Measurements from ENCODE around the gene OTX2. TPM values are rescaled to one million over a fixed set of nuclear protein-coding genes. Genes with fewer than 3 reads are reported as not detected.

Gene OTX2
- total RNA-seq, 1 experiment from 2014 or later = 30.1 TPM

GRCh38 chr14:56760164-56760914 is 49.9 kb downstream of the OTX2 start (continued):
- TF ChIP-seq, protein P1, sequence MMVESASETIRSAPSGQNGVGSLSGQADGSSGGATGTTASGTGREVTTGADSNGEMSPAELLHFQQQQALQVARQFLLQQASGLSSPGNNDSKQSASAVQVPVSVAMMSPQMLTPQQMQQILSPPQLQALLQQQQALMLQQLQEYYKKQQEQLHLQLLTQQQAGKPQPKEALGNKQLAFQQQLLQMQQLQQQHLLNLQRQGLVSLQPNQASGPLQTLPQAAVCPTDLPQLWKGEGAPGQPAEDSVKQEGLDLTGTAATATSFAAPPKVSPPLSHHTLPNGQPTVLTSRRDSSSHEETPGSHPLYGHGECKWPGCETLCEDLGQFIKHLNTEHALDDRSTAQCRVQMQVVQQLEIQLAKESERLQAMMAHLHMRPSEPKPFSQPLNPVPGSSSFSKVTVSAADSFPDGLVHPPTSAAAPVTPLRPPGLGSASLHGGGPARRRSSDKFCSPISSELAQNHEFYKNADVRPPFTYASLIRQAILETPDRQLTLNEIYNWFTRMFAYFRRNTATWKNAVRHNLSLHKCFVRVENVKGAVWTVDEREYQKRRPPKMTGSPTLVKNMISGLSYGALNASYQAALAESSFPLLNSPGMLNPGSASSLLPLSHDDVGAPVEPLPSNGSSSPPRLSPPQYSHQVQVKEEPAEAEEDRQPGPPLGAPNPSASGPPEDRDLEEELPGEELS (CRISPR knock-in tag; IDR thresholded peaks at IDR 0.05) = no peak
- TF ChIP-seq ZNF232 (CRISPR knock-in tag; IDR thresholded peaks at IDR 0.05) = no peak

DNA sequence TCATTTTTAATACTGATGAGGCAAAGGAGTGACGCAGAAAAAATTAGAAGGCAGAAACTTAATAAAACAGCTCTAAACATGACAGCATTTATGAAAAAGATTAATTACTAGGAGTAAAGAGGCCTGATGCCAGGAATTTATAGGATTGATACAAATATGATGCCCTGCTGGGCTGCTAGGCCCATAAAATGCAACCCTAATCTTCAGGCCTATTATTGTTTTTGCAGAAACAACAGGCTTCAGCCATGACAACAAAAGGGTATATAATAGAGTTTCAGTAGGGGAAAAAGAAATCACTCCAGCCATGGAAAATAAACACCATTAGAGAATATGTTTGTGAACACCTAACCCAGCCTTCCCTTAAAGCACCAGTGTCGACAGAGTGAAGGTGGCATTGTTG is 50.6 kb downstream of the OTX2 start:
- peaks cover 39% of the 10 kb centered on the region for H3K4me1 Mint-ChIP-seq
- TF ChIP-seq, protein P2, sequence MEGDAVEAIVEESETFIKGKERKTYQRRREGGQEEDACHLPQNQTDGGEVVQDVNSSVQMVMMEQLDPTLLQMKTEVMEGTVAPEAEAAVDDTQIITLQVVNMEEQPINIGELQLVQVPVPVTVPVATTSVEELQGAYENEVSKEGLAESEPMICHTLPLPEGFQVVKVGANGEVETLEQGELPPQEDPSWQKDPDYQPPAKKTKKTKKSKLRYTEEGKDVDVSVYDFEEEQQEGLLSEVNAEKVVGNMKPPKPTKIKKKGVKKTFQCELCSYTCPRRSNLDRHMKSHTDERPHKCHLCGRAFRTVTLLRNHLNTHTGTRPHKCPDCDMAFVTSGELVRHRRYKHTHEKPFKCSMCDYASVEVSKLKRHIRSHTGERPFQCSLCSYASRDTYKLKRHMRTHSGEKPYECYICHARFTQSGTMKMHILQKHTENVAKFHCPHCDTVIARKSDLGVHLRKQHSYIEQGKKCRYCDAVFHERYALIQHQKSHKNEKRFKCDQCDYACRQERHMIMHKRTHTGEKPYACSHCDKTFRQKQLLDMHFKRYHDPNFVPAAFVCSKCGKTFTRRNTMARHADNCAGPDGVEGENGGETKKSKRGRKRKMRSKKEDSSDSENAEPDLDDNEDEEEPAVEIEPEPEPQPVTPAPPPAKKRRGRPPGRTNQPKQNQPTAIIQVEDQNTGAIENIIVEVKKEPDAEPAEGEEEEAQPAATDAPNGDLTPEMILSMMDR (IDR thresholded peaks at IDR 0.05) = no peak
- no peak for TF ChIP-seq ZNF671 (CRISPR knock-in tag; IDR thresholded peaks at IDR 0.05)
- no peak for TF ChIP-seq CBFB (CRISPR knock-in tag; IDR thresholded peaks at IDR 0.05; ENCODE audit: low read depth)
- TF ChIP-seq TEAD1 (CRISPR knock-in tag; IDR thresholded peaks at IDR 0.05) = no peak
- TF ChIP-seq JAZF1 (CRISPR knock-in tag; IDR thresholded peaks at IDR 0.05) = no peak
- TF ChIP-seq SP1 (CRISPR knock-in tag; conservative IDR thresholded peaks at IDR 0.05) = no peak
- no peak for TF ChIP-seq TCF7 (CRISPR knock-in tag; IDR thresholded peaks at IDR 0.05; ENCODE audit: low read depth)
- TF ChIP-seq, protein P3, sequence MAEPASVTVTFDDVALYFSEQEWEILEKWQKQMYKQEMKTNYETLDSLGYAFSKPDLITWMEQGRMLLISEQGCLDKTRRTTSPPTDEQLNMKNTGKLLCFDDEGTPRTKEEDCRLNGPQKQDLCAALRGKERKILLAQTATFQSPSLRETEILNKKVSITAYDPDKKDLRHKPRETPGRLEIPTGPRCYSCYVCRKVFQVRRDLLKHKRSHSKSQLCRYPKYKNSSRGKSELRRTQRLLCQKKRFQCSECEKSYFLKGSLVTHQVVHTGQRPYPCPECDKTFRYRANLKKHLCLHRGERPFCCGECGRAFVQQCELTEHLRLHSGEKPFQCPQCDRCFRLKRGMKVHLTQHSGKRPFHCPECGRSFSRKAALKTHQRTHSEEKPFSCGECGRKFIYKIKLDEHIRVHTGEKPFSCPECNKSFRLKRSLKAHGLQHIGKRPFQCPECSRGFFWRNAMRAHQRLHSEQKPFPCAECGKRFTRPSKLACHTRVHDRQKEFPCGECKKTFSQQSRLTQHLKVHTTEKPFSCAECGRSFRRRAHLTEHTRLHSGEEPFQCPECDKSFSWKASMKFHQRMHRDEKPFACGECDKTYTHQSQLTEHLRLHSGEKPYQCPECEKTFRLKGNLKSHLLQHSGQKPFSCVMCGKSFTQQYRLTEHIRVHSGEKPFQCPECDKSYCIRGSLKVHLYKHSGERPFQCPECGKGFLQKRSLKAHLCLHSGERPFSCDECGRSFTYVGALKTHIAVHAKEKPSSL (CRISPR knock-in tag; conservative IDR thresholded peaks at IDR 0.05) = no peak
- TF ChIP-seq, protein P4, sequence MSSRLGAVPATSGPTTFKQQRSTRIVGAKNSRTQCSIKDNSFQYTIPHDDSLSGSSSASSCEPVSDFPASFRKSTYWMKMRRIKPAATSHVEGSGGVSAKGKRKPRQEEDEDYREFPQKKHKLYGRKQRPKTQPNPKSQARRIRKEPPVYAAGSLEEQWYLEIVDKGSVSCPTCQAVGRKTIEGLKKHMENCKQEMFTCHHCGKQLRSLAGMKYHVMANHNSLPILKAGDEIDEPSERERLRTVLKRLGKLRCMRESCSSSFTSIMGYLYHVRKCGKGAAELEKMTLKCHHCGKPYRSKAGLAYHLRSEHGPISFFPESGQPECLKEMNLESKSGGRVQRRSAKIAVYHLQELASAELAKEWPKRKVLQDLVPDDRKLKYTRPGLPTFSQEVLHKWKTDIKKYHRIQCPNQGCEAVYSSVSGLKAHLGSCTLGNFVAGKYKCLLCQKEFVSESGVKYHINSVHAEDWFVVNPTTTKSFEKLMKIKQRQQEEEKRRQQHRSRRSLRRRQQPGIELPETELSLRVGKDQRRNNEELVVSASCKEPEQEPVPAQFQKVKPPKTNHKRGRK (CRISPR knock-in tag; IDR thresholded peaks at IDR 0.05; ENCODE audit: borderline replicate concordance) = no peak
- TF ChIP-seq, protein P5, sequence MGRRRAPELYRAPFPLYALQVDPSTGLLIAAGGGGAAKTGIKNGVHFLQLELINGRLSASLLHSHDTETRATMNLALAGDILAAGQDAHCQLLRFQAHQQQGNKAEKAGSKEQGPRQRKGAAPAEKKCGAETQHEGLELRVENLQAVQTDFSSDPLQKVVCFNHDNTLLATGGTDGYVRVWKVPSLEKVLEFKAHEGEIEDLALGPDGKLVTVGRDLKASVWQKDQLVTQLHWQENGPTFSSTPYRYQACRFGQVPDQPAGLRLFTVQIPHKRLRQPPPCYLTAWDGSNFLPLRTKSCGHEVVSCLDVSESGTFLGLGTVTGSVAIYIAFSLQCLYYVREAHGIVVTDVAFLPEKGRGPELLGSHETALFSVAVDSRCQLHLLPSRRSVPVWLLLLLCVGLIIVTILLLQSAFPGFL (CRISPR knock-in tag; IDR thresholded peaks at IDR 0.05; ENCODE audit: borderline replicate concordance) = no peak
- H3K9me3 Mint-ChIP-seq = no peaks in the 10 kb centered on the region
- DNase-seq (ENCODE audit: low spot score) (no peak), ATAC-seq (no peak)
- no peaks in the 10 kb centered on the region for H3K36me3 Mint-ChIP-seq
- CTCF ChIA-PET = interaction anchor here (1.0 kb wide), 1 partner anchor 52 kb away, joined by 3 read pairs; no protein-coding TSS in a partner anchor
- H3K4me3 Mint-ChIP-seq = no peak overlapping the region
- H3K27me3 Mint-ChIP-seq (ENCODE audit: low read depth) = peaks cover 4% of the 10 kb centered on the region; the same call in 1 of the 2 replicates
- POLR2A ChIA-PET = interaction anchor here (1.1 kb wide), 1 partner anchor 11 kb away, joined by 4 read pairs; no protein-coding TSS in a partner anchor
- H3K27ac Mint-ChIP-seq = no peak overlapping the region

- peak; percentile 43; the same call in 1 of the 2 replicates for ATAC-seq
- Mint-ChIP-seq H3K4me3 (no peak overlapping the region), H3K36me3 (no peaks in the 10 kb centered on the region), H3K9me3 (no peaks in the 10 kb centered on the region), H3K27me3 (ENCODE audit: low read depth) (no peaks in the 10 kb centered on the region; the same call in 1 of the 2 replicates), H3K27ac (no peak overlapping the region), H3K4me1 (peaks cover 39% of the 10 kb centered on the region)
- no peak for DNase-seq (ENCODE audit: low spot score)
- CTCF ChIA-PET = interaction anchor here (1.0 kb wide), 1 partner anchor 51 kb away, joined by 3 read pairs; no protein-coding TSS in a partner anchor
- POLR2A ChIA-PET = interaction anchor here (1.1 kb wide), 1 partner anchor 10 kb away, joined by 4 read pairs; no protein-coding TSS in a partner anchor
- TF ChIP-seq NR2C2 (CRISPR knock-in tag; IDR thresholded peaks at IDR 0.05) = no peak
- TF ChIP-seq, protein P6, sequence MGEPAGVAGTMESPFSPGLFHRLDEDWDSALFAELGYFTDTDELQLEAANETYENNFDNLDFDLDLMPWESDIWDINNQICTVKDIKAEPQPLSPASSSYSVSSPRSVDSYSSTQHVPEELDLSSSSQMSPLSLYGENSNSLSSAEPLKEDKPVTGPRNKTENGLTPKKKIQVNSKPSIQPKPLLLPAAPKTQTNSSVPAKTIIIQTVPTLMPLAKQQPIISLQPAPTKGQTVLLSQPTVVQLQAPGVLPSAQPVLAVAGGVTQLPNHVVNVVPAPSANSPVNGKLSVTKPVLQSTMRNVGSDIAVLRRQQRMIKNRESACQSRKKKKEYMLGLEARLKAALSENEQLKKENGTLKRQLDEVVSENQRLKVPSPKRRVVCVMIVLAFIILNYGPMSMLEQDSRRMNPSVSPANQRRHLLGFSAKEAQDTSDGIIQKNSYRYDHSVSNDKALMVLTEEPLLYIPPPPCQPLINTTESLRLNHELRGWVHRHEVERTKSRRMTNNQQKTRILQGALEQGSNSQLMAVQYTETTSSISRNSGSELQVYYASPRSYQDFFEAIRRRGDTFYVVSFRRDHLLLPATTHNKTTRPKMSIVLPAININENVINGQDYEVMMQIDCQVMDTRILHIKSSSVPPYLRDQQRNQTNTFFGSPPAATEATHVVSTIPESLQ (CRISPR knock-in tag; IDR thresholded peaks at IDR 0.05) = no peak
- TF ChIP-seq HMGXB4 (CRISPR knock-in tag; IDR thresholded peaks at IDR 0.05) = no peak
- no peak for TF ChIP-seq NFATC4 (CRISPR knock-in tag; IDR thresholded peaks at IDR 0.05)
- no peak for TF ChIP-seq NR1H2 (CRISPR knock-in tag; IDR thresholded peaks at IDR 0.05)
- TF ChIP-seq ZNF317 (CRISPR knock-in tag; IDR thresholded peaks at IDR 0.05; ENCODE audit: borderline replicate concordance, low read depth) = no peak
- no peak for TF ChIP-seq CREM (CRISPR knock-in tag; IDR thresholded peaks at IDR 0.05)
- no peak for TF ChIP-seq ATF1 (CRISPR knock-in tag; IDR thresholded peaks at IDR 0.05)
Observed at GRCh38 chr14:56759094-56759493, 51.2 kb downstream of the OTX2 start.

All from WTC11 (cell line).